Mucosa of stomach (tissue), 1 donor: ENCODE data around the gene MYOD1.

Source experiments
- H3K27me3 ChIP-seq: one replicate; pipeline ENCODE4 v1.7.0; 2013; ENCODE audit warnings: mild to moderate bottlenecking, low read length; ENCODE audit not compliant: control insufficient read depth, insufficient read depth
- H3K36me3 ChIP-seq: one replicate; pipeline ENCODE4 v1.7.0; 2013; ENCODE audit warnings: low read length; ENCODE audit not compliant: control insufficient read depth, insufficient read depth
- H3K4me1 ChIP-seq: one replicate; pipeline ENCODE4 v1.7.0; 2013; ENCODE audit warnings: mild to moderate bottlenecking, low read length; ENCODE audit not compliant: control insufficient read depth, insufficient read depth
- H3K4me3 ChIP-seq: one replicate; pipeline ENCODE4 v1.7.0; 2013; ENCODE audit warnings: low read length
- H3K9ac ChIP-seq: one replicate; pipeline ENCODE4 v1.7.0; 2013; ENCODE audit warnings: mild to moderate bottlenecking, low read length, moderate library complexity
- H3K9me3 ChIP-seq: one replicate; pipeline ENCODE4 v1.7.0; 2013; ENCODE audit warnings: mild to moderate bottlenecking, low read length, moderate library complexity; ENCODE audit not compliant: control insufficient read depth
- donor health status: Pancreatic carcinoma.

The MYOD1 gene

DNA sequence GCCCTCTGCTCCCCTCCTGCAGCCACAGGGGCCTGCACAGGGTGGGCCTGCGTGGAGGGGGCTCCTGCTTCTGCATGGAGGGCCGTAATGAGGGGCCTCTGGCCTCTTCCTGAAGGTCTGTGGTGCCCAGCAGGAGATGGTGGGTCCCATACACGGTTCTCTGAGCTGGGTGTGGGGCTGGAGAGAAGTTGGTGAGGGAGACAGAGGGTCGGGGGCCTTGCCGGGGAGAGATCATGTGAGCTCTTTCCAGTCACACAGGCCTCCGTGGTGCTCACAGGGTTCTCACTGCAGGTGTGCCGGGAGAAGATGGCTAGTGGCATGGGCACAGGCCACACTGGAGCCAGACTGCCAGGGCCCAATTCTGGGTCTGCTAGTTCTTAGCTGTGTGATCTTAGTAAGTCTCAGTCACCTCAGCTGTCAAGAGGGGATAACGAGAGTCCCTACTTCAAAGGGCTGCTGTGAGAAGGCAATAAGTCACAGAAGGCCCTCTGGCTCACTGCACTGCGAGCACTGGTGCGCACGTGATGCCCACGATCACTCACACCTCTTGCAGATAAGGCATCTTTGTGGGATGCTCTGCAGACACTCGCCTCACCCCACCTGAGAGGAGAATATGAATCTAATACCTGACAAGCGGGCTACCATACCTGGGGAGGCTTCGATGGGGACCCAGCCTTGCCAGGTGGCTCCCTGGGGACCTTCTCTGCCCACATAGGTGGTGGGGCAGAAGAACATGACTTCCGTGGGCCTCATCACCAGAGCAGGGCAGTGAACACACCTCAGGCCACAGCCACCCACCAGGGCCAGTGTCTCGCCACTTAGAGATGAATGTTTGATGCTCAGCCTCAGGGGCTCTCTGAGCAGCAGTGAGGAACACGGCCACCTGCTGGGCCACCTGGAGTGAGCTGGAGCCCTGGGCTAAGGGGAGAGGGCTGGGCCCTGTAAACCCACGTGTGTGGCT lies 29.7 kb downstream of the MYOD1 start:
- H3K9me3 ChIP-seq: no peaks in the 10 kb centered on the region
- H3K4me1 ChIP-seq: no peaks in the 10 kb centered on the region
- no peaks in the 10 kb centered on the region for H3K27me3 ChIP-seq
- no peak overlapping the region for H3K9ac ChIP-seq
- H3K4me3 ChIP-seq: no peak overlapping the region
- no peaks in the 10 kb centered on the region for H3K36me3 ChIP-seq

DNA sequence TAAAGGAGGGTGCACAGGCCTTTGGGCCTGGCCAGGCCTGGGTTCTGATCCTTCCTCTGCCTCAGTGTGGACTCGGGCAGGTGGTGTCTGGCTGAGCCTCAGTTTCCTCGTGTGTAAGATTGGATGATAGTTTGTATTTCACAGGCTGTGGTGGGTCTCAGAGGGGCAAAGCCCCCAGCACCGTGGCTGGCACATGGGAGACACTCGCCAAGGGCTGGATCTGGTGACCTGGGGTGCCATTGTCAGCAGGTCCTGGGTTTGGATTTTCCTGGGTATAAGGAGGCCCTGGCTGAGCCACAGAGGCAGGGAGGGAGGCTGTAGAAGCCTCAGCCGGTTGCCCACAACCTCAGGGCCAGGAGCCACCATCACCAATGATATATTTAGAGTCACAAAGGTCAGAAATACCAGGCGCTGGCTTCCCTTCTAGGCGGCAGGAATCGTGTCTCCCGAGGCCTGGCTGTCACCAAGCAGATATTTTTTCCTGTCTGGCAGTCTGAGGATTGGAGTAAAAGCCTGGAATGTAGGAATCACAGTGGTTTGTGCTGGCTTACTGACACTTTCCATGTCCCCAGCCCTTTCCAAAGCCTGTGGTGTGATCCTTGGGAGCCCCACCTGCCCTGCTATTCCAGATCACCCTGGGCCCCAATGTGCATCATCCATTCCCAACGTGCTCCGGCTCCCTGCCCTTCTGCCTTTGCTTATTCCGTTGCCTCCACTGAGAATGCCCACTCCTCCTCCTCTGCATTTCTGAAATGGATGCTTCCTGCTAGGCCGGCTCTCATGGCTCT lies 30.8 kb downstream of the MYOD1 start:
- Histone ChIP-seq H3K27me3 (no peaks in the 10 kb centered on the region), H3K4me1 (no peaks in the 10 kb centered on the region), H3K36me3 (no peaks in the 10 kb centered on the region), H3K9me3 (no peaks in the 10 kb centered on the region), H3K9ac (no peak overlapping the region), H3K4me3 (no peak overlapping the region)

DNA sequence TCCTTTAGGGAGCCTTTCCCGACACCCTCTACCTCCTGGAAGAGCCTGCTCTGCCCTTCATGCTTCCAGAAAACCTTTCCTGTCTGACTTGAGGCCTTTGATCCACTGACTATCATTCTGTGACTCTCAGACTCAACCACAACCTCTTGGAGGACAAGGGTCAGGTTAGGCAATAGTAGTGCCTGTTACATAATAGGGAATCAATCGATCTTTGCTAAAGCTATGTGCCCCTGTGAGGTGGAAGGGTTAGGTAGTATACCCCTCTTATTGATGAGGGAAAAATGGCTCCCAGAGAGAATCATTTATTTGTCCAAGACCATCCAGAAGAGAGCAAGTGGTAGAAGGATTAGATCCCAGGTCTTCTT lies 31.4 kb downstream of the MYOD1 start:
- H3K4me3 ChIP-seq: no peak overlapping the region
- H3K9me3 ChIP-seq: no peaks in the 10 kb centered on the region
- H3K36me3 ChIP-seq: no peaks in the 10 kb centered on the region
- H3K9ac ChIP-seq: no peak overlapping the region
- H3K27me3 ChIP-seq: no peaks in the 10 kb centered on the region
- H3K4me1 ChIP-seq: no peaks in the 10 kb centered on the region

DNA sequence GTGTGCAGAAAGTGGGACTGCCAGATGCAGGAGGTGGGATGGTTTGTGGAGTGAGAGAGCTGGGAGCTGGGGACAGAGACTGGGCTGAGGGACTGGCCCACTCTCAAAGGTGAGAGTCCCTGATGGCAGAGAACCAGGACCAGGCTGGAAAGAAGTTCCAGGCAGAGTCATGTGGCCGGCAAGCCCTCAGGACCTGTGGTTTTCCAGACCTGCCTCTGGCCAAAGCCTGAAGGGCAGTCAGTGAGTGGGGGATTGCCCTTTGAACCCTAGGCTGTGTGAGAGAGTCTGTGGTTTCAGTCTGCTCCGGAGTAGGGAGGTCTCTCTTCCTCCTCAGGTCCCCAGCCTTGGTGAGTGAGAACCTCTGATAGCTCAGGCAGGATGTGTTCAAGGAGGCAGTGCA lies 32.2 kb downstream of the MYOD1 start:
- no peaks in the 10 kb centered on the region for H3K27me3 ChIP-seq
- no peaks in the 10 kb centered on the region for H3K4me1 ChIP-seq
- H3K4me3 ChIP-seq: no peak overlapping the region
- no peaks in the 10 kb centered on the region for H3K9me3 ChIP-seq
- H3K9ac ChIP-seq: no peak overlapping the region
- no peaks in the 10 kb centered on the region for H3K36me3 ChIP-seq

DNA sequence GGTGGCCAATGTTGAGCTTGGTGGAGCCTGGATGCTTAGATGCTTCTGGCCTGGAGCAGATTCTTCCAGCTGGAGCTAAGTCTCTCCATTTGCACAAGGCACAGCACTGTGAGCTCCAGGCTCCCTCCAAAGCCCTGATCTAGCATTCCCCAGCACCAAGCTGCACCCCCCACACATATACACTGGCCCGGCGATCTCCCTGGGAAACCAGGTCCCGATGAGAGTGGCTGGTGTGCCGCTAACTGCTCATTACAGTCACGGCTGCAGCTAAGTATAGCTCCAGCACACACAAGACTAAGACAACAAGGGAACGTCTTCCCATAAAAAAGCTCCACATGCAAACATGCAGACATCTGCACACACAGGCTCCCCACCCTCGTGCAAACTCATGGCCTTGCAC lies 32.8 kb downstream of the MYOD1 start:
- Histone ChIP-seq H3K4me3 (no peak overlapping the region), H3K9ac (no peak overlapping the region), H3K9me3 (no peaks in the 10 kb centered on the region), H3K4me1 (no peaks in the 10 kb centered on the region), H3K36me3 (no peaks in the 10 kb centered on the region), H3K27me3 (no peaks in the 10 kb centered on the region)

DNA sequence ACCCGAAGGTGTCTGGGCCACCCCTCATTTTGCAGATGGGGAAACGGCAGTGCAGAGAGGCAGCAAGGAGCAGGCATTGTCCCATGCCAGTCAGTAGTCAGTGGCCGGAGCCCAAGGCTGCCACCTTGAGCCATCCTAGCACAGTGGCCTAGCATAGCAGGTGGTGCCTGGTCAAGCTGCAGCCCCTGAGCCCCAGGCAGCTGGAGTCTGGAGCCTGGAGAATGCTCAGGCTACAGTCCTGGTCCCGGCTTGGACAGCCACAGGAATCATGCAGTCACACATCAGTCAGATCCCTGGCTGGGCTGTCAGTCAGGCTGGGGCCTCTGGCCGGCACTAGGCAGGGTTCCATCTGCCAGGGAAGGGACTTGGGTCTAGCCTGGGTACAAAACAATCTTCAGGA lies 33.8 kb downstream of the MYOD1 start:
- Histone ChIP-seq H3K9me3 (no peaks in the 10 kb centered on the region), H3K36me3 (no peaks in the 10 kb centered on the region), H3K9ac (no peak overlapping the region), H3K4me1 (no peaks in the 10 kb centered on the region), H3K4me3 (no peak overlapping the region), H3K27me3 (no peaks in the 10 kb centered on the region)

DNA sequence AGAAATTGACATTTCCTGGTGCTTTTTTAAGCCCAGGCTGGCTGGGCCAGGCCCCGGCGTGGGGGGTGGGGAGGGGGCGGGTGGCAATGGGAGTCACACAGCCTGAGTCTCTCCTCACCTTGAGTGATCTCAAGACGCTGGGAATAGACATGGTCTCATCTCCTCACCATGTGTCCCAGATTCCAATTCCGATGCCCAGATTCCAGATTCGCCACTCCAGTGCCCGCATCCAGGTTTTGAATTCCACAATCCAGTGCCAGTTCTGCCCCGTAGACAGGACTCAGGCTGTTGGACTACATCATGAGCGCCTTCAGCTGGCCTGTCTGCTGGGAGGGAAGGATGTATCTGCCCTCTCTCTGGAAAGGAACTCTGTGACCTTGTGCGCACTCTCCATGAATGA lies 34.3 kb downstream of the MYOD1 start:
- Histone ChIP-seq H3K4me1 (no peaks in the 10 kb centered on the region), H3K27me3 (no peaks in the 10 kb centered on the region), H3K4me3 (no peak overlapping the region), H3K9me3 (no peaks in the 10 kb centered on the region), H3K9ac (no peak overlapping the region), H3K36me3 (no peaks in the 10 kb centered on the region)

DNA sequence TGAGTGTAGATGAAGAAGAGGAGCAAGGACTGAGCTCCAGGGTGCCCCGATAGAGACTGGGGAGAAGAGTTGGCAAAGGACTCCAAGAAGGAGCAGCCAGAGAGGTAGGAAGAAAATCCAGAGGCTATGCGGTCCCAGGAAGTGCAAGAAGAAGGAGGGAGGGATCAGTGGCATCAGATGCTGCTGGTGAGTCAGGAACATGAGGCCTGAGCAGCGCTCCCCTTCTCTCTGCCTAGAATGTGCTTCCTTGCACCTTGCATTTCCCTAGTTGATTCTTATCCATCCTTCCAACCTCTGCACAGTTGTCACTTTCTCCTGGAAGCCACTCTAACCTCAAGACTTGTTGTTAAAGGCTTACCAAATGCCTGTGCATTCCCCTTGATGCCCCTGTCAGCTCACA lies 36.5 kb downstream of the MYOD1 start:
- H3K9me3 ChIP-seq: no peaks in the 10 kb centered on the region
- no peaks in the 10 kb centered on the region for H3K27me3 ChIP-seq
- H3K9ac ChIP-seq: no peak overlapping the region
- no peak overlapping the region for H3K4me3 ChIP-seq
- no peaks in the 10 kb centered on the region for H3K36me3 ChIP-seq
- no peaks in the 10 kb centered on the region for H3K4me1 ChIP-seq

DNA sequence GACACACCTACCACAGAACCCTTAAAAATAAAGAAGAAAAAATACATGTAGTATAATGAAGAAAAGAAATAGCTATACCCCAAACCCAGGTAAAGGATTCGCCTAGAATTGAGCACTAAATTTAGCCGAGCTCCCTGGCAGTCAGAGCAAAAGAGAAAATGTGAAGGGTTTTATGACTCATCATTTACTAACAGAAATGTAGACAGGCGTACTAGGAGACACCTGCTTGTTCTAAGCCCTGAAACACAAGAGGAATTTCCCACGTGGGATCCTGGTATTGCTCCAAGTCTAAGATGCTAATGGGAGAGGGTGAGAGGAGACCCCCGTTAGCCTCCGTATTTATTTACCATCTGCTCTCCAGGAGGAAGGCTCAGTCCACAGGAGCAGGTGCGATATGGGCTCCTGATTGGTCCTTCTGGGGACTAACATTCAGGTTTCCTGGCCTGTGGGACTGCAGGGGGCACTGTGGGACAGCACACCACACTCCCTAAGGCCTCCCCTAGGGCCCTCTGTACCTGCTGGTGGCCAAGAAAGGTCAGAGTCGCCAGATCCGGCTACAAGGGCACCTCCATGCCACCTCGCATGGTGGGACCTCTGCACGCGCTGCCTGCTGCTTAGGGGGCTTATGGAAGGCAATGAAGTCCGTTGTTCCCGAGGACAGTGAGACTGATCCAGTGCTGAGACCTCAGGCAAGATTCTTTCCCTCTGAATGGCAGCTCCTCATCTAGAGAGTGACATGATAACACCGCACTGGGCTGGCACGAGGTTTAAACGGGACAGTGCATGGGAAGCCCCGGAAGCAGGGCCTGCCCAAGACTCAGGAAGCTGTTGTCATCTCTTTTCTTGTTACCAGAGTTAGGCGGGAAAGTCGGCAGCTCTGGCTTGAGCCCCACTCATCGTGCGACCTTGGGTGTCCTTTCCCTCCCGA lies 41.0 kb downstream of the MYOD1 start:
- Histone ChIP-seq H3K9ac (no peak overlapping the region), H3K4me1 (no peaks in the 10 kb centered on the region), H3K27me3 (no peaks in the 10 kb centered on the region), H3K9me3 (no peaks in the 10 kb centered on the region), H3K36me3 (no peaks in the 10 kb centered on the region), H3K4me3 (no peak overlapping the region)

DNA sequence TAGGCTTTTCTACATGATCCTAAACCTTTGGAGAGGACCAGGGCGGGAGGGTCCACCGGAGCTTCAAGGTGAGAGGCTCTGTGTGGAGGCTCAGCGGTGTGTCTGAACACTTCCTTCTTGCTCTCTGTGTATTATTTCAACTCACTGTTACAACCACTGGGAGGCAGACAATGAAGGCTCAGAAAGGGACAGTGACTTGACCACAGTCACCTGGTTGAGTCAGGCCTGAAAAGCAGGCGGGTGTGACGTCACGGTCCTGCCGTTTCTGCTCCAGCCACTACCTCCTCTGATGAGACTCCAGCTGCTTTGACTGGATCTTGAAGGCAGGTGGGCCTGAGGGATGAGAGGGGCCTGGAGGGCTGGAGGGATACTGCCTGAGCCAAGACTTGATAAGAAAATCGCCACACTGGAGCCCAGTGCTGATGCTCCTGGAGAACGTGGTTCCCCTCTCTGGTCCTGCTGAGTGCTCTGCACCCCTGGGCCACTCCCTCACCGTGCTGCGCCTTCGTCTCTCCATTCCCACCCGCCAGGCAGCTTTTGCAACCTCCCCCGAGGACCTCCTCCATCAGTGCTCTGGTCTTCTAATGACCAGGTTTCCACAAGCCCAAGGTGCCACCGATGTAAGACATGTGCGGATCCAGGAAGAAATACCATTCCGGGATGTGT lies 43.1 kb downstream of the MYOD1 start:
- Histone ChIP-seq H3K4me1 (no peaks in the 10 kb centered on the region), H3K27me3 (no peaks in the 10 kb centered on the region), H3K36me3 (no peaks in the 10 kb centered on the region), H3K4me3 (no peak overlapping the region), H3K9ac (no peak overlapping the region), H3K9me3 (no peaks in the 10 kb centered on the region)

DNA sequence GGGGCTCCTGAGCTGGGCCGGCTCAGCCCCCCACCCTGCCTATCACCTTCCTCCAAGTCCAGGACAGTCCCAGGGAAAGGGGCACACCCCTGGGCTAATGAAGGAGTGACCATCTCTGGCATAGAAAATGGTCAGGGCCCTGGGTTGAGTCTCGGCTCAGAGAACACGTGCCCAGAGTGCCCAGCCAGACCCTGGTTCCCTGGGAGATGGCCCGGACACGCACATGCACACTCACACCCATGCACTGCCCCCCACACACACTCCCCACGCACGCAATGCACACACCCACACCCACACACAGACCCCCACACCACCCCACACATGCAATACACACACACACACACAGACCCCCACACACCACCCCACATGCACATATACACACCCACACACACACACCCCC lies 43.9 kb downstream of the MYOD1 start:
- Histone ChIP-seq H3K4me1 (no peaks in the 10 kb centered on the region), H3K27me3 (no peaks in the 10 kb centered on the region), H3K4me3 (no peak overlapping the region), H3K36me3 (no peaks in the 10 kb centered on the region), H3K9me3 (no peaks in the 10 kb centered on the region), H3K9ac (no peak overlapping the region)
